ENCODE results near the gene RACGAP1.
A peak's percentile ranks its signal among the peaks of the same experiment; 100 is the strongest.

RACGAP1 gene

GRCh38 chr12:50025187-50026059 is at the start of gene RACGAP1:
Gene RACGAP1, minus strand, starts transcription at chr12:50025494. Its CDS starts 8,779 bp downstream, at chr12:50016715.
- DNase-seq (ENCODE audit: low spot score): peak; percentile 98

GRCh38 chr12:50073712-50074111 is 48.4 kb upstream of the RACGAP1 start:
- DNase-seq (ENCODE audit: low spot score): no peak

GRCh38 chr12:50073206-50073605 is 47.9 kb upstream of the RACGAP1 start:
- DNase-seq (ENCODE audit: low spot score): no peak

GRCh38 chr12:50072198-50072907 is 47.1 kb upstream of the RACGAP1 start:
- DNase-seq (ENCODE audit: low spot score): no peak

GRCh38 chr12:50070314-50071060 is 45.2 kb upstream of the RACGAP1 start:
- peak; percentile 69 for DNase-seq (ENCODE audit: low spot score)

GRCh38 chr12:50069539-50069938 is 44.2 kb upstream of the RACGAP1 start:
- no peak for DNase-seq (ENCODE audit: low spot score)

GRCh38 chr12:50069069-50069468 is 43.8 kb upstream of the RACGAP1 start:
- no peak for DNase-seq (ENCODE audit: low spot score)

GRCh38 chr12:50066402-50066801 is 41.1 kb upstream of the RACGAP1 start:
- no peak for DNase-seq (ENCODE audit: low spot score)

GRCh38 chr12:50065726-50066310 is 40.5 kb upstream of the RACGAP1 start:
- DNase-seq (ENCODE audit: low spot score): no peak

- no peak for DNase-seq (ENCODE audit: low spot score)
Observed at GRCh38 chr12:50062728-50063460, 37.6 kb upstream of the RACGAP1 start.

GRCh38 chr12:50061946-50062686 is 36.8 kb upstream of the RACGAP1 start:
- DNase-seq (ENCODE audit: low spot score): no peak

GRCh38 chr12:50061171-50061570 is 35.9 kb upstream of the RACGAP1 start:
- no peak for DNase-seq (ENCODE audit: low spot score)

- DNase-seq (ENCODE audit: low spot score): no peak
Observed at GRCh38 chr12:50060120-50060468, 34.8 kb upstream of the RACGAP1 start.

GRCh38 chr12:50059440-50060119 is 34.3 kb upstream of the RACGAP1 start:
- peak; percentile 36 for DNase-seq (ENCODE audit: low spot score)

- no peak for DNase-seq (ENCODE audit: low spot score)
Observed at GRCh38 chr12:50058743-50059312, 33.5 kb upstream of the RACGAP1 start.

- DNase-seq (ENCODE audit: low spot score): no peak
Observed at GRCh38 chr12:50057896-50058670, 32.8 kb upstream of the RACGAP1 start.

GRCh38 chr12:50057000-50057841 is 31.9 kb upstream of the RACGAP1 start, which contains the start of gene ASIC1:
Gene ASIC1, plus strand, starts transcription at chr12:50057596. Its CDS starts 1,171 bp downstream, at chr12:50058767.
- peak; percentile 22 for DNase-seq (ENCODE audit: low spot score)

- DNase-seq (ENCODE audit: low spot score): no peak
Observed at GRCh38 chr12:50056639-50056976, 31.3 kb upstream of the RACGAP1 start.
